Stimulated activated naive CD4-positive, alpha-beta T cell treated with Interleukin-2 at 50 U/mL for 16 hours (primary cell): ENCODE data around the gene RPS29.

Experiments used
- DNase-seq: peaks from one replicate; lab custom pipeline; 2025; lab: John Stamatoyannopoulos, UW

The RPS29 gene

GRCh38 chr14:49598189-49598484 lies 12.0 kb upstream of the RPS29 start:
- DNase-seq: no peak

DNA sequence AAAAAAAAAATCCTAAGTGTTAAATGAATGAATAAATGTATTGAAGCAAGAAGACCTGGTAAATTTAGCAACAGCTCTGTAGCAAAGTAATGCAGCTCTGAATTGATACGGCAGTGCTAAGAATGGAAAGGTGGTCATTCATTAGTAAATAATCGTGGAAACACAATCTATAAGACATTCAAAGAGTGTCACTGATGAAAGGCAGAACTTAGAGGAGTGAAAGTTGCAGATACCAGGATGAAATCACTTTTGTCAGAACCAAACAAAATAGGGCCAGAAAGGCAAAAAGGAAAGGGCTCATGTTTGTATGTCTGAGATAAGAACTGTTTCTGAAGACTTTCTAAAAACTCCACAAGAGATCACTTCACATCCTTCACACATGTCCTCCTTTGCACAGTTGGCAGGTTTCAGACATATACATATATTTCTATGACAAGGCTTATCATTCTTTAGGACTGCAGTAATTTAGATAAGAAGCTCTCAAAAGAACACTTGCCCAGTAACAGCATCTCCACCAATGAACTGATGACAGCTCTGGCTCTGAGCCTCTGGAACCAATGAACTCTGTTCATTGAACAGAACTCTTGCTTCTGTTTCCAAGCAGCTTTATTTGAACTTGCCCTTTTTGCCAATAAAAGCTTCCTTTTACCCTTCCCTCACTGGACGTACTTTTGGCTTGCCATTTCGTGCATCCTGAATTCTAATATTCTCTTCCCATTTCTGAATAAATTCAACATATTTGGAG lies 8.3 kb upstream of the RPS29 start:
- DNase-seq: no peak

GRCh38 chr14:49593016-49593415 lies 6.8 kb upstream of the RPS29 start:
- no peak for DNase-seq

DNA sequence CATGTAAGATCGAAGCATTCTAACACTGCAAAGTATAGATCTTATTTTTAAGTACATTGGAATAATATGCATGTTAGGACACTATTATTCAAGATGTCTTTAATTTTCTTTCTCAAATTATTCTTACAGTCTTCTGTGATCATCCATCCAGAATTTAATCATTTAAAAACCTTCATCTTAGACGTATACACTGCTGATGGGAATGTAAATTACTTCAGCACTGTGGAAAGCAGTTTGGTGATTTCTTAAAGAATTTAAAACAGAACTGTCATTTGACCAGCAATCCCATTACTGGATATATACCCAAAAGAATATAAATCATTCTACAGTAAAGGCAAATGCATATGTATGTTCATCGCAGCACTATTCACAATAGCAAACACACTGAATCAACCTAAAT lies 3.2 kb upstream of the RPS29 start:
- no peak for DNase-seq

- peak; percentile 62 for DNase-seq
These were observed 687 bp upstream of the RPS29 start for GRCh38 chr14:49586673-49587460.

GRCh38 chr14:49584981-49585640 lies 1.1 kb downstream of the RPS29 start:
- DNase-seq: peak; percentile 14

DNA sequence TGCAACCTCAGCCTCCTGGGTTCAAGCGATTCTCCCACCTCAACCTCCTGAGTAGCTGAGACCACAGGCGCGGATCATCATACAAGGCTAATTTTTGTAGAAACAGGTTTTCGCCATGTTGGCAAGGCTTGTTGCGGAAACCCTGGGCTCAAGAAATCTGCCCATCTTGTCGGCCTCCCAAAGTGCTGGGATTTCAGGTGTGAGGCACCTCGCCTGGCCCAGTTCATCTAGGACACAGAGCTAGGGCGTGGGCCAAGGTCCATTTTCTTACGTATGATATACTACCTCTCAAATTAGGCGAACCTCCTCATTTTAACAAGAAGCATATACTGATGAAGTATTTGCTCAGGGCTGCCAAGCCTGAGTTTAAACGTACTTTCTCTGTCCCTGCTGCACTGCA lies 2.1 kb downstream of the RPS29 start:
- no peak for DNase-seq

DNA sequence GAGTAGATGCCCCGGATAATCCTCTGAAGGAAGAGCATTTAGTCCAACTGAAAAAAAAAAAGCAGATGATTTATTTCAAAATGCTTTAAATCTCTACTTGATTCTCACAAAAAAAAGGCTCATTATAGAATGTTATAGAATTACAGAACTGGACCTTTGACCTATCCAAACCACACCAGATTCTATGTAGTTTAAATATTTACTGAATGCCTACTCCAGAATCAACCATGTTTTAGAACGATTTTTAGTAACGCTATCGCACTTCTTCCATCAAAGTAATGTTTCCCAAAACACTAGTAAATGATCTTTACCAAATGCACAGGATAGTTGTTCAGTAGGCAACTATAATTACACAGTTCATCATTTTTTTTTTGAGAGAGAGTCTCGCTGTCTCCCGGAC lies 2.6 kb downstream of the RPS29 start:
- no peak for DNase-seq

GRCh38 chr14:49582113-49582977 lies 3.8 kb downstream of the RPS29 start:
- no peak for DNase-seq

- DNase-seq: no peak
These were observed 4.7 kb downstream of the RPS29 start for GRCh38 chr14:49581209-49582112.

- DNase-seq: no peak
These were observed 6.3 kb downstream of the RPS29 start for GRCh38 chr14:49579841-49580240.

- DNase-seq: no peak
These were observed 8.0 kb downstream of the RPS29 start for GRCh38 chr14:49578141-49578540.

DNA sequence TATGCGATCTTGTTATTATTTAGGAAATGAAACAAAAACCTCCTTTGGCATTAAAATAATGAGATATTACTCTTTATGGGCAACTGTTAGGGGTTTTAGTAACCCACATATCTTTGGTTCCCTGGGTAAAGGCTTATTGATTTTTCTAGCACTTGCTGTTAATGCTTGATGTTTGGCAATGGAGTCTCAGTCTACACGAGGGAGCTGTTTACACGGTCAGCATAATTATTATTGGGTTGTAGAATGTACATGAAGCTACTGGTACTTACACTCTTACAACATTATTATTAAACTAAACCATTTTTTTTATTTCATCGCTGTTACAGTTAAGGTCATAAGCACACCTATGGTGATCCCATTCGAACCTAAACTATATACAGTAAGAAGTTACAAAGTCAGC lies 12.1 kb downstream of the RPS29 start:
- no peak for DNase-seq

- DNase-seq: no peak
These were observed 16.9 kb downstream of the RPS29 start for GRCh38 chr14:49569281-49569680.

- DNase-seq: no peak
These were observed 19.5 kb downstream of the RPS29 start for GRCh38 chr14:49566714-49567113.

GRCh38 chr14:49559979-49560768 lies 26.0 kb downstream of the RPS29 start:
- no peak for DNase-seq

DNA sequence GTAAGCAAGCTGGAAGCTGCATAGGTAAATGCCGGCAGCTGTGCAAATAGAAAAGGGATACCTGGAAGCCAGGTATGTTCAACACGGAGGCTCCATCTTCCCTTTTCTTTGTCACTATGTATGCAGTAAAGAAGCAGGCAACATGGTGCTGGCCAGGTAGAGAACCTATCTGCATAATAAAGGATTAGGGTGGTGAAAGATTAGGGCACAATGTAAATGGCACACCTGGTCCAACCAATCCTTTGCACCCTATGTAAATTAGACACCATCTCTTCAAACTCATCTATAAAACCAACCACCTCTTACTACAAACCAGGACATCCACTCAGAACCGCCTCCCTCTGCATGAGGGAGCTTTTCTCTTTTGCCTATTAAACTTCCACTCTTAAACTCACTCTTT lies 32.3 kb downstream of the RPS29 start:
- no peak for DNase-seq

DNA sequence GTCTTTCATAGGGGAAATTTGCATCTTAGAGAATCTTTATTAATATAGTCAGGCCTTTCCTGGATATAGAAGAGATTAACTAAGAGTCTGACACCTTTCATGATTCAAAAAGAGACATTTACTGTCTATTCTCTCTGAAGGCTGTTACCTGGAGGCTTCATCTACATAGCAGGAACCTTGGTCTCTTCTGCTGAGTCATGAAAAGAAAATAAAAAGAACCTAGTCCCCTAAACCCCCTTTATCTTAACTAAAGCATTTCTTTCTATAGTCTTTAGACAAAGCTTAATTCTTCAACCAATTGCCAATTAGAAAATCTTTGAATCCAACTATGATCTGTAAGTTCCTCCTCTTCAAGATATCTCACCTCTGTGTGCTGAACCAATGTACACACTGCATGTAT lies 33.1 kb downstream of the RPS29 start:
- DNase-seq: no peak

- no peak for DNase-seq
These were observed 34.6 kb downstream of the RPS29 start for GRCh38 chr14:49551569-49551968.
